Gastrocnemius medialis (tissue), 4 donors: ENCODE measurements around the gene MYMX. TPM values are rescaled to one million over a fixed set of nuclear protein-coding genes. Genes with fewer than 3 reads are reported as not detected.

Source experiments
- ATAC-seq, 2 donors: fragments of 150-250 bp; one replicate each; pipeline ENCODE4 v1.9.1; 2016
- DNase-seq, 2 donors: peaks; one replicate each; pipeline ENCODE4 v3.0.0-alpha.2; 2019
- H3K27ac ChIP-seq, 4 donors: fragments of 200-600 bp; sonication (generic); 1 replicate in 1 of 4; 2 replicates in 3 of 4; pipeline ENCODE4 v1.5.1; 2016 to 2018; ENCODE audit warnings: mild to moderate bottlenecking in 2 of 4, moderate library complexity in 1 of 4
- H3K27me3 ChIP-seq, 3 donors: fragments of 200-600 bp; sonication (generic) in 2 of 3; 1 replicate in 1 of 3; 2 replicates in 2 of 3; pipeline versions ENCODE4 v1.5.1 to v1.6.0; 2016 to 2019; ENCODE audit warnings: mild to moderate bottlenecking in 1 of 3, moderate library complexity in 1 of 3
- H3K36me3 ChIP-seq, 2 donors: fragments of 200-600 bp; sonication (generic) in 1 of 2; one replicate each; pipeline ENCODE4 v1.5.1; 2017 to 2018
- H3K4me1 ChIP-seq, 2 donors: fragments of 200-600 bp; sonication (generic) in 1 of 2; one replicate each; pipeline ENCODE4 v1.5.1; 2016 to 2017; ENCODE audit warnings: mild to moderate bottlenecking in 2 of 2
- H3K4me3 ChIP-seq, 4 donors: fragments of 200-600 bp; sonication (generic) in 3 of 4; 1 replicate in 1 of 4; 2 replicates in 3 of 4; pipeline ENCODE4 v1.5.1; 2016 to 2019; ENCODE audit warnings: mild to moderate bottlenecking in 2 of 4
- H3K9me3 ChIP-seq, 3 donors: fragments of 200-600 bp; sonication (generic) in 2 of 3; 1 replicate in 1 of 3; 2 replicates in 2 of 3; pipeline ENCODE4 v1.5.1; 2016 to 2019
- POLR2A ChIP-seq, 2 donors: fragments of 450-650 bp; IDR thresholded peaks; one replicate each; pipeline ENCODE4 v1.6.1; 2017; ENCODE audit warnings: antibody characterized with exemption in 2 of 2, mild to moderate bottlenecking in 2 of 2, moderate library complexity in 2 of 2
- in situ Hi-C, 4 donors: fragments of 200-750 bp; cut with MboI; loops; one replicate each; pipeline versions ENCODE4 v1.15.0 to v1.8.0; 2017; ENCODE audit warnings: low sequenced_read_pairs in 4 of 4
- intact Hi-C: fragments of 100-400 bp; cut with DNase I; formaldehyde crosslinking; loops from one replicate; pipeline ENCODE4 v1.15.1; 2023; ENCODE audit warnings: low total_unique reads
- total RNA-seq, 4 donors: library from RNA; depleted of rRNA; stranded (reverse); fragments of >200 nt; gene quantifications; one replicate each; pipeline versions ENCODE4 v1.1.0 to v1.2.3, GENCODE V29; 2016
- TF ChIP-seq, protein P1 (sequence below), 5 experiments: fragments of 450-650 bp in 3 of 5; fragments of 200-600 bp in 2 of 5; sonication (generic) in 2 of 5; IDR thresholded peaks in 4 of 5; conservative IDR thresholded peaks in 1 of 5; 1 replicate in 4 of 5; 2 replicates in 1 of 5; pipeline ENCODE4 v1.5.1; 2016 to 2019; ENCODE audit warnings: antibody characterized with exemption in 5 of 5, mild to moderate bottlenecking in 3 of 5, moderate library complexity in 3 of 5

Gene MYMX
- total RNA-seq, 4 donors from 2014 or later = not detected

DNA sequence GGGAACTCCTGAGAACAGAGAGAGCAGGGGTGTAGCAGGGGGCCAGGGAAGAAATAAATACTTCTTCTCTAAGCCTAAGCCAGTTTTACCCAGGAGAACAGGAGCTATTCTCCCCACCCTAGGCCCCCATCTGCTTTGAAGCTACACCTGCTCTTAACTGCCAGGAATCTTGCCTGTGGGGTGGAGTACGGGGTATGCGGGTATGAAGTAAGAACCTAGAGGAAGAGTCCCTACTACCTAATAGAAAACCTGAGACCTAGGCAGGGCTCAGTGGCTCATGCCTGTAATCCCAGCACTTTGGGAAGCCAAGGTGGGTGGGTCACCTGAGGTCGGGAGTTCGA is 8.2 kb downstream of the MYMX start:
- in situ Hi-C loops = loop anchor here in 1 of 4 donors (25.0 kb wide), 1 partner anchor 113 kb away; no protein-coding TSS in a partner anchor
- no peak overlapping the region for H3K4me3 ChIP-seq
- H3K27me3 ChIP-seq = no peaks in the 10 kb centered on the region
- H3K36me3 ChIP-seq = no peaks in the 10 kb centered on the region
- H3K27ac ChIP-seq = peak overlapping the region; percentile 95 to 99 (median 98)
- H3K4me1 ChIP-seq = peaks cover 84 to 90% of the 10 kb centered on the region in 2 donors
- no peaks in the 10 kb centered on the region for H3K9me3 ChIP-seq
- ATAC-seq (no peak), DNase-seq (no peak)
- TF ChIP-seq POLR2A (IDR thresholded peaks at IDR 0.05) = no peak
- TF ChIP-seq, protein P1, sequence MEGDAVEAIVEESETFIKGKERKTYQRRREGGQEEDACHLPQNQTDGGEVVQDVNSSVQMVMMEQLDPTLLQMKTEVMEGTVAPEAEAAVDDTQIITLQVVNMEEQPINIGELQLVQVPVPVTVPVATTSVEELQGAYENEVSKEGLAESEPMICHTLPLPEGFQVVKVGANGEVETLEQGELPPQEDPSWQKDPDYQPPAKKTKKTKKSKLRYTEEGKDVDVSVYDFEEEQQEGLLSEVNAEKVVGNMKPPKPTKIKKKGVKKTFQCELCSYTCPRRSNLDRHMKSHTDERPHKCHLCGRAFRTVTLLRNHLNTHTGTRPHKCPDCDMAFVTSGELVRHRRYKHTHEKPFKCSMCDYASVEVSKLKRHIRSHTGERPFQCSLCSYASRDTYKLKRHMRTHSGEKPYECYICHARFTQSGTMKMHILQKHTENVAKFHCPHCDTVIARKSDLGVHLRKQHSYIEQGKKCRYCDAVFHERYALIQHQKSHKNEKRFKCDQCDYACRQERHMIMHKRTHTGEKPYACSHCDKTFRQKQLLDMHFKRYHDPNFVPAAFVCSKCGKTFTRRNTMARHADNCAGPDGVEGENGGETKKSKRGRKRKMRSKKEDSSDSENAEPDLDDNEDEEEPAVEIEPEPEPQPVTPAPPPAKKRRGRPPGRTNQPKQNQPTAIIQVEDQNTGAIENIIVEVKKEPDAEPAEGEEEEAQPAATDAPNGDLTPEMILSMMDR (IDR thresholded peaks at IDR 0.05 in 4 of 5, conservative IDR thresholded peaks at IDR 0.05 in 1 of 5) = no peak
- intact Hi-C loops = loop anchor here (5.0 kb wide), 2 partner anchors 233 to 453 kb away; partner anchors contain the start of gene VEGFA

DNA sequence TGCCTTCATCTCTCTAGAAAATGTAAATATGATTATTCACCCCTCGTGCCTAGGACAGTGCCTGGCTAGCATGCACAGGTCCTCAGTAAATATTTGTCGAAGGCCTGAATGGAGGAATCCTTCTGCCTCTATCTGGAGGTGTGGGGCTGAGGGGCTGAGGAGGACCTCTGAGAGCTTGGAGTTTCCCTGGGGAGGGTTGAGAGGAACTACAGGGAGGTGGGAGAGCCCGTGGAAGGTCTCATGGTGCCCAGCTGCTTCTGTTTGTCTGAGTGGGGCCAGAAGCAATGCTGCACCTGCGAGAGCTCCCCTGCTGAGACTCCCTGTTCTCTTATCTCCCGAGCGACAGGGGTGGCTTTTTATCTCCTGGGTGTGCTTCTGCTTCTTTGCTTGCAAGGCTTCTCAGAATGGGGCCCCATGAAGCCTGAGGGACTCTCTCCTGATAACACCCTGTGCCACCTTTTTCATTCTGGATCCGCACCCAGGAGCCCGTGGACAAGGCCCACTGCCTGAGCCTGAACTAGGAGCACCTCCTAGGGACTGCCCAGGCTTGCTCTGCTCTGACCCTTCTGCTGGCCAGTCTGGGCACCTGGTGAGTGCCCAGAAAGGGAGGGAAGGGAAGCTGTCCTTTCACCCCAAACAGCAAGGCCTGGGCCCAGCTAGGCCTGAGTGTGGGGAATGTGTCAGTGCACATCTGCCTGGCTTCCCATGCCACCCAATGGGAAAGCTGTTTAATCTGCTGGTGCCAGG is 9.0 kb downstream of the MYMX start:
- H3K4me3 ChIP-seq = no peak overlapping the region
- no peaks in the 10 kb centered on the region for H3K27me3 ChIP-seq
- no peaks in the 10 kb centered on the region for H3K36me3 ChIP-seq
- ATAC-seq (no peak), DNase-seq (no peak)
- TF ChIP-seq, protein P1 (IDR thresholded peaks at IDR 0.05 in 4 of 5, conservative IDR thresholded peaks at IDR 0.05 in 1 of 5) = no peak
- no peak for TF ChIP-seq POLR2A (IDR thresholded peaks at IDR 0.05)
- intact Hi-C loops (loop anchor here (5.0 kb wide), 1 partner anchor 233 kb away; no protein-coding TSS in a partner anchor), in situ Hi-C loops (loop anchor here in 1 of 4 donors (25.0 kb wide), 1 partner anchor 113 kb away; no protein-coding TSS in a partner anchor)
- peaks cover 84 to 91% of the 10 kb centered on the region in 2 donors for H3K4me1 ChIP-seq
- peak overlapping the region; percentile 95 to 99 (median 98) for H3K27ac ChIP-seq
- no peaks in the 10 kb centered on the region for H3K9me3 ChIP-seq

- in situ Hi-C loops = loop anchor here in 1 of 4 donors (25.0 kb wide), 1 partner anchor 114 kb away; no protein-coding TSS in a partner anchor
- intact Hi-C loops = loop anchor here (5.0 kb wide), 1 partner anchor 234 kb away; no protein-coding TSS in a partner anchor
- Histone ChIP-seq H3K4me3 (peak overlapping the region; percentile 31 to 51 (median 42)), H3K27me3 (no peaks in the 10 kb centered on the region), H3K4me1 (peaks cover 76 to 84% of the 10 kb centered on the region in 2 donors), H3K36me3 (no peaks in the 10 kb centered on the region), H3K27ac (peak overlapping the region; percentile 95 to 99 (median 98)), H3K9me3 (no peaks in the 10 kb centered on the region)
- peak; percentile 20 to 37 for ATAC-seq
- DNase-seq = peak in 1 of 2 donors; percentile 66
- TF ChIP-seq POLR2A (IDR thresholded peaks at IDR 0.05) = no peak
- TF ChIP-seq, protein P1 (IDR thresholded peaks at IDR 0.05 in 4 of 5, conservative IDR thresholded peaks at IDR 0.05 in 1 of 5) = no peak
These were observed 9.8 kb downstream of the MYMX start for GRCh38 chr6:44226368-44227147.

GRCh38 chr6:44227148-44227793 is 10.5 kb downstream of the MYMX start:
- ATAC-seq (peak in 1 of 2 donors; percentile 10), DNase-seq (no peak)
- TF ChIP-seq, protein P1 (IDR thresholded peaks at IDR 0.05 in 4 of 5, conservative IDR thresholded peaks at IDR 0.05 in 1 of 5) = no peak
- TF ChIP-seq POLR2A (IDR thresholded peaks at IDR 0.05) = no peak
- Histone ChIP-seq H3K27ac (peak overlapping the region; percentile 95 to 99 (median 98)), H3K4me3 (peak overlapping the region; percentile 31 to 51 (median 42)), H3K4me1 (peaks cover 72 to 77% of the 10 kb centered on the region in 2 donors), H3K27me3 (no peaks in the 10 kb centered on the region), H3K9me3 (no peaks in the 10 kb centered on the region), H3K36me3 (peaks cover 0 to 7% of the 10 kb centered on the region in 2 donors)
- in situ Hi-C loops (loop anchor here in 1 of 4 donors (25.0 kb wide), 1 partner anchor 115 kb away; no protein-coding TSS in a partner anchor), intact Hi-C loops (loop anchor here (5.0 kb wide), 1 partner anchor 235 kb away; no protein-coding TSS in a partner anchor)
